22Rv1 (cell line): Measurements from ENCODE around the gene ARMC6.

Experiments
- CTCF ChIP-seq: fragments of 450-650 bp; IDR thresholded peaks from 2 replicates; pipeline ENCODE4 v1.5.1; 2017; ENCODE audit warnings: mild to moderate bottlenecking
- ZFX ChIP-seq: fragments of 450-650 bp; IDR thresholded peaks from 2 replicates; pipeline ENCODE4 v1.6.1; 2017; ENCODE audit warnings: antibody characterized with exemption, borderline replicate concordance

GRCh38 chr19:19059018-19059836, 25.8 kb downstream of the ARMC6 start:
- TF ChIP-seq CTCF (no peak), ZFX (no peak)
